PFSK-1 (cell line): ENCODE measurements around the gene ACTC1.

Experiments
- FOXP2 ChIP-seq: optimal IDR thresholded peaks from 2 replicates; pipeline ENCODE3; 2011; ENCODE audit warnings: borderline replicate concordance, control low read depth, inconsistent platforms; ENCODE audit not compliant: insufficient read depth; ENCODE audit errors: extremely low read length, extremely low read depth
- POLR2AphosphoS5 ChIP-seq: IDR thresholded peaks from 2 replicates; pipeline ENCODE4 v1.6.1; 2012; ENCODE audit warnings: low read depth, mild to moderate bottlenecking, control low read depth, low read length, moderate library complexity
- REST ChIP-seq, 2 experiments: IDR thresholded peaks; 2 replicates each; pipeline versions ENCODE4 v1.6.1 to v1.8.0; 2011 to 2012; ENCODE audit warnings: low read depth in 2 of 2, low read length in 2 of 2, control low read depth in 1 of 2, inconsistent platforms in 1 of 2, mild to moderate bottlenecking in 1 of 2, moderate library complexity in 1 of 2; ENCODE audit not compliant: insufficient read depth in 1 of 2
- SIN3A ChIP-seq: IDR thresholded peaks from 2 replicates; pipeline ENCODE4 v1.6.1; 2012; ENCODE audit warnings: mild to moderate bottlenecking, low read length, moderate library complexity, borderline replicate concordance; ENCODE audit not compliant: insufficient read depth
- TAF1 ChIP-seq: IDR thresholded peaks from 2 replicates; pipeline ENCODE4 v1.6.1; 2012; ENCODE audit warnings: low read length, control low read depth, borderline replicate concordance; ENCODE audit not compliant: insufficient read depth

ACTC1 gene

GRCh38 chr15:34799149-34800101 is 4.1 kb upstream of the ACTC1 start:
- TF ChIP-seq POLR2AphosphoS5: no peak
- no peak for TF ChIP-seq SIN3A
- no peak for TF ChIP-seq FOXP2
- TF ChIP-seq REST (IDR thresholded peaks at IDR 0.05; ENCODE audit: insufficient read depth in 1 of 2, low read depth in 2 of 2, low read length in 2 of 2): no peak
- no peak for TF ChIP-seq TAF1

- TF ChIP-seq TAF1 (no peak), REST (IDR thresholded peaks at IDR 0.05; ENCODE audit: insufficient read depth in 1 of 2, low read depth in 2 of 2, low read length in 2 of 2) (no peak), POLR2AphosphoS5 (no peak), FOXP2 (no peak)
These were observed 1.6 kb upstream of the ACTC1 start for GRCh38 chr15:34796847-34797435.

- no peak for TF ChIP-seq REST (IDR thresholded peaks at IDR 0.05; ENCODE audit: insufficient read depth in 1 of 2, low read depth in 2 of 2, low read length in 2 of 2)
- no peak for TF ChIP-seq FOXP2
- TF ChIP-seq SIN3A: no peak
- TF ChIP-seq POLR2AphosphoS5: no peak
- TF ChIP-seq TAF1: no peak
These were observed 651 bp downstream of the ACTC1 start for GRCh38 chr15:34794590-34795206.

DNA sequence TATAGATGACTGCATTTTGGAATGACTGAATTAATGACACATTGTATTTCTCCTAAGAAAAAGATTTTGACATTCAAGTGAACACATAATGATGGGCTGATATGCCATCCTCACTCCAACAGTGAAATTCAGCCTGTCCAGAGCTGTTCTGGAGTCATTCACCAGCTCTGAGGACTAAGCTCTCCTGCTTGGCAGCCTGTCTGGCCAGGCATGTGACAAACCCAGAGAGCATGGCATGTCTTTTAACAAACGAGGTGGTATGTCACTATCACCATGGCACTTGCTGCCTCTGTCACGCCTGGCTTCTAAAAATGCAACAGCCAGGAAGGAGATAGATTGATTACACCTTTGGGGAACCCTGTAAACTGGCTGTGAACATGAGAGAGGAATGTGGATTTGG is 1.4 kb downstream of the ACTC1 start:
- TF ChIP-seq FOXP2 (no peak), REST (IDR thresholded peaks at IDR 0.05; ENCODE audit: insufficient read depth in 1 of 2, low read depth in 2 of 2, low read length in 2 of 2) (no peak), POLR2AphosphoS5 (no peak), TAF1 (no peak), SIN3A (no peak)
